H9 (cell line): ENCODE results near the gene UBE2D1. TPM values are rescaled to one million over a fixed set of nuclear protein-coding genes. Genes with fewer than 3 reads are reported as not detected.

Source experiments
- DNase-seq: peaks from one replicate; pipeline ENCODE4 v3.0.0-alpha.2; 2017
- H2AFZ ChIP-seq: one replicate; pipeline ENCODE4 v1.6.1; 2013; ENCODE audit warnings: mild to moderate bottlenecking, low read length, control low read depth, moderate library complexity
- H2AK5ac ChIP-seq: 2 replicates; pipeline ENCODE4 v1.6.1; 2013; ENCODE audit warnings: low read length, control low read depth, mixed read lengths; ENCODE audit not compliant: insufficient read length
- H2BK120ac ChIP-seq: one replicate; pipeline ENCODE4 v1.6.1; 2013; ENCODE audit warnings: low read depth, mild to moderate bottlenecking, low read length, control low read depth, inconsistent platforms; ENCODE audit not compliant: poor library complexity, severe bottlenecking
- H2BK12ac ChIP-seq: 2 replicates; pipeline ENCODE4 v1.6.1; 2013; ENCODE audit warnings: low read length, control low read depth, mixed read lengths, low read depth; ENCODE audit not compliant: insufficient read length
- H2BK15ac ChIP-seq: 2 replicates; pipeline ENCODE4 v1.6.1; 2013; ENCODE audit warnings: low read depth, low read length, control low read depth
- H2BK20ac ChIP-seq: one replicate; pipeline ENCODE4 v1.6.1; 2013; ENCODE audit warnings: low read depth, mild to moderate bottlenecking, low read length, control low read depth, inconsistent platforms; ENCODE audit not compliant: poor library complexity, severe bottlenecking
- H2BK5ac ChIP-seq: 2 replicates; pipeline ENCODE4 v1.6.1; 2013; ENCODE audit warnings: low read length, control low read depth, mixed read lengths; ENCODE audit not compliant: insufficient read length
- H3K14ac ChIP-seq: 2 replicates; pipeline ENCODE4 v1.6.1; 2013; ENCODE audit warnings: low read length, control low read depth; ENCODE audit not compliant: insufficient read depth
- H3K18ac ChIP-seq: 2 replicates; pipeline ENCODE4 v1.6.1; 2013; ENCODE audit warnings: low read depth, mild to moderate bottlenecking, mixed read lengths, low read length, control low read depth; ENCODE audit not compliant: insufficient read length
- H3K23ac ChIP-seq: 2 replicates; pipeline ENCODE4 v1.6.1; 2013; ENCODE audit warnings: low read length, control low read depth, mixed read lengths, low read depth; ENCODE audit not compliant: insufficient read length
- H3K23me2 ChIP-seq: 2 replicates; pipeline ENCODE4 v1.6.1; 2013; ENCODE audit warnings: low read depth, mild to moderate bottlenecking, mixed read lengths, low read length, control low read depth; ENCODE audit not compliant: insufficient read length, poor library complexity, severe bottlenecking
- H3K27ac ChIP-seq: 2 replicates; pipeline ENCODE4 v1.5.1; 2013; ENCODE audit warnings: low read length, control low read depth, mixed read lengths, low read depth; ENCODE audit not compliant: insufficient read length
- H3K27me3 ChIP-seq: 2 replicates; pipeline ENCODE4 v1.6.1; 2013; ENCODE audit warnings: low read length, control low read depth, inconsistent platforms; ENCODE audit not compliant: insufficient read depth
- H3K4ac ChIP-seq: 2 replicates; pipeline ENCODE4 v1.6.1; 2013; ENCODE audit warnings: low read depth, mild to moderate bottlenecking, control low read depth, inconsistent platforms, low read length, moderate library complexity
- H3K4me1 ChIP-seq: 2 replicates; pipeline ENCODE4 v1.6.1; 2013; ENCODE audit warnings: low read length, control low read depth, inconsistent platforms; ENCODE audit not compliant: insufficient read depth
- H3K4me2 ChIP-seq: 2 replicates; pipeline ENCODE4 v1.6.1; 2013; ENCODE audit warnings: low read length, control low read depth, mixed read lengths; ENCODE audit not compliant: insufficient read length, insufficient read depth
- H3K56ac ChIP-seq: 2 replicates; pipeline ENCODE4 v1.6.1; 2013; ENCODE audit warnings: low read depth, mild to moderate bottlenecking, mixed read lengths, low read length, control low read depth; ENCODE audit not compliant: insufficient read length
- H3K79me1 ChIP-seq: 2 replicates; pipeline ENCODE4 v1.6.1; 2013; ENCODE audit warnings: low read depth, mild to moderate bottlenecking, moderate library complexity, low read length, control low read depth, inconsistent platforms; ENCODE audit not compliant: insufficient read depth, poor library complexity, severe bottlenecking
- H3K79me2 ChIP-seq: 2 replicates; pipeline ENCODE4 v1.6.1; 2013; ENCODE audit warnings: low read length, control low read depth, inconsistent platforms; ENCODE audit not compliant: insufficient read depth
- H3K9ac ChIP-seq: 2 replicates; pipeline ENCODE4 v1.6.1; 2013; ENCODE audit warnings: low read length, control low read depth, mixed read lengths; ENCODE audit not compliant: insufficient read length; ENCODE audit errors: extremely low read depth
- H3K9me3 ChIP-seq: one replicate; pipeline ENCODE4 v1.6.1; 2013; ENCODE audit warnings: low read depth, low read length, inconsistent platforms; ENCODE audit not compliant: control insufficient read depth
- H3T11ph ChIP-seq: one replicate; pipeline ENCODE4 v1.6.1; 2013; ENCODE audit warnings: mild to moderate bottlenecking, low read length, control low read depth, inconsistent platforms
- H4K20me1 ChIP-seq: one replicate; pipeline ENCODE4 v1.6.1; 2013; ENCODE audit not compliant: control insufficient read depth, insufficient read length, insufficient read depth
- H4K5ac ChIP-seq: 2 replicates; pipeline ENCODE4 v1.6.1; 2013; ENCODE audit warnings: low read depth, mild to moderate bottlenecking, mixed read lengths, low read length, control low read depth; ENCODE audit not compliant: insufficient read length
- H4K8ac ChIP-seq: replicated peaks from 2 replicates; pipeline ENCODE4 v1.6.1; 2013; ENCODE audit warnings: low read length, control low read depth, mixed read lengths, low read depth; ENCODE audit not compliant: insufficient read length
- H4K91ac ChIP-seq: 2 replicates; pipeline ENCODE4 v1.6.1; 2013; ENCODE audit warnings: low read depth, mild to moderate bottlenecking, moderate library complexity, mixed read lengths, low read length, control low read depth; ENCODE audit not compliant: insufficient read length
- H3K27ac Mint-ChIP-seq, 3 experiments: 2 replicates in 2 of 3; 3 replicates in 1 of 3; pipeline ENCODE4 v1.8.0; 2020 to 2021; ENCODE audit warnings: mixed read lengths in 3 of 3, mild to moderate bottlenecking in 1 of 3, moderate library complexity in 1 of 3
- H3K27me3 Mint-ChIP-seq: 2 replicates; pipeline ENCODE4 v1.8.0; 2021; ENCODE audit warnings: low read depth, mild to moderate bottlenecking, moderate library complexity, mixed read lengths
- H3K36me3 Mint-ChIP-seq, 3 experiments: 2 replicates in 2 of 3; 3 replicates in 1 of 3; pipeline ENCODE4 v1.8.0; 2020 to 2021; ENCODE audit warnings: low read depth in 3 of 3, mixed read lengths in 3 of 3; ENCODE audit not compliant: insufficient read depth in 1 of 3
- H3K4me1 Mint-ChIP-seq, 2 experiments: 2 replicates each; pipeline ENCODE4 v1.8.0; 2020; ENCODE audit warnings: mixed read lengths in 2 of 2
- H3K4me3 Mint-ChIP-seq, 2 experiments: 2 replicates in 1 of 2; 3 replicates in 1 of 2; pipeline ENCODE4 v1.8.0; 2020 to 2021; ENCODE audit warnings: mild to moderate bottlenecking in 2 of 2, mixed read lengths in 2 of 2, moderate library complexity in 1 of 2
- H3K9me3 Mint-ChIP-seq, 2 experiments: 2 replicates in 1 of 2; 3 replicates in 1 of 2; pipeline ENCODE4 v1.8.0; 2020; ENCODE audit warnings: mild to moderate bottlenecking in 2 of 2, mixed read lengths in 2 of 2, moderate library complexity in 1 of 2
- WGBS: extraction: QIAGEN DNeasy Blood & Tissue Kit; methylation state at CpG from one replicate; pipeline ENCODE4 v1.1.7; 2013; ENCODE audit warnings: missing lambda C conversion rate, low lambda C conversion rate, mixed read lengths; ENCODE audit not compliant: insufficient read length; ENCODE audit errors: extremely low coverage; 5-methylcytosine and 5-hydroxymethylcytosine counted together
- total RNA-seq: library from RNA; stranded (reverse); gene quantifications from 2 replicates; pipeline ENCODE4 v1.2.1, GENCODE V29; 2021
- TF ChIP-seq, protein P1 (sequence below): fragments of 200-600 bp; sonication (generic); conservative IDR thresholded peaks from 3 replicates; pipeline ENCODE4 v1.8.0; 2021; ENCODE audit warnings: antibody characterized with exemption, mild to moderate bottlenecking

Gene UBE2D1
- total RNA-seq, 1 experiment from 2014 or later = 26.8 TPM

DNA sequence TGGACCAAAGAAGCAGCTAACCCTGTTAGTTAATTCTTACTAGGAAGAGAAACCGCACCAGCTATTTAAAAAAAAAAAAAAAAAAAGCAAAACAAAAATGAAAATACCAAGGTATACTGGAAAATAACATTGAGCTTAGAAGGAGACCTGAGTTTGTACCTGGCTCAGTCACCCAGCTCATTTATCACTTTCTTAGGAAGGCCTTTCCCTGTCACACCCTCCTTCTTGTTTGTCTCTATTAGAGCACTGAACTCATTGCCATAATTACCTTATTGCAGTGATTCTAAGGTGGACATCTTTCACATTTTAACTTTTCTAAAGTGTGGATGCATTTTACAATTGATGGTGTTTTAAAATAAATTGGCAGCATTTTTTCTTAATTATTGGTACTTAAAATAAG is 24.1 kb downstream of the UBE2D1 start:
- H2BK5ac ChIP-seq = no peak overlapping the region
- H3K4me1 ChIP-seq = no peaks in the 10 kb centered on the region; the same call in 1 of the 2 replicates
- H2BK12ac ChIP-seq = no peak overlapping the region
- H3K4ac ChIP-seq = no peak overlapping the region
- Mint-ChIP-seq H3K4me1 (peaks cover 0 to 11% of the 10 kb centered on the region in 2 experiments; a peak in 2 of 4 replicates), H3K27me3 (no peaks in the 10 kb centered on the region), H3K4me3 (no peak overlapping the region), H3K36me3 (peaks cover 0 to 3% (median 0%) of the 10 kb centered on the region in 3 experiments; a peak in 1 of 7 replicates), H3K9me3 (no peaks in the 10 kb centered on the region), H3K27ac (no peak overlapping the region)
- no peak overlapping the region for H3T11ph ChIP-seq
- H2BK120ac ChIP-seq = no peak overlapping the region
- H3K27ac ChIP-seq = no peak overlapping the region
- no peaks in the 10 kb centered on the region for H4K20me1 ChIP-seq
- H3K23ac ChIP-seq = no peak overlapping the region
- H3K79me2 ChIP-seq = no peaks in the 10 kb centered on the region
- H2AK5ac ChIP-seq = no peak overlapping the region
- no peak overlapping the region for H3K14ac ChIP-seq
- no peak overlapping the region for H3K9ac ChIP-seq
- TF ChIP-seq, protein P1, sequence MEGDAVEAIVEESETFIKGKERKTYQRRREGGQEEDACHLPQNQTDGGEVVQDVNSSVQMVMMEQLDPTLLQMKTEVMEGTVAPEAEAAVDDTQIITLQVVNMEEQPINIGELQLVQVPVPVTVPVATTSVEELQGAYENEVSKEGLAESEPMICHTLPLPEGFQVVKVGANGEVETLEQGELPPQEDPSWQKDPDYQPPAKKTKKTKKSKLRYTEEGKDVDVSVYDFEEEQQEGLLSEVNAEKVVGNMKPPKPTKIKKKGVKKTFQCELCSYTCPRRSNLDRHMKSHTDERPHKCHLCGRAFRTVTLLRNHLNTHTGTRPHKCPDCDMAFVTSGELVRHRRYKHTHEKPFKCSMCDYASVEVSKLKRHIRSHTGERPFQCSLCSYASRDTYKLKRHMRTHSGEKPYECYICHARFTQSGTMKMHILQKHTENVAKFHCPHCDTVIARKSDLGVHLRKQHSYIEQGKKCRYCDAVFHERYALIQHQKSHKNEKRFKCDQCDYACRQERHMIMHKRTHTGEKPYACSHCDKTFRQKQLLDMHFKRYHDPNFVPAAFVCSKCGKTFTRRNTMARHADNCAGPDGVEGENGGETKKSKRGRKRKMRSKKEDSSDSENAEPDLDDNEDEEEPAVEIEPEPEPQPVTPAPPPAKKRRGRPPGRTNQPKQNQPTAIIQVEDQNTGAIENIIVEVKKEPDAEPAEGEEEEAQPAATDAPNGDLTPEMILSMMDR = no peak
- H4K91ac ChIP-seq = no peak overlapping the region
- no peak overlapping the region for H4K8ac ChIP-seq
- H2AFZ ChIP-seq = no peak overlapping the region
- no CpG with 5 or more reads among the region's 1 CpG for WGBS
- H3K23me2 ChIP-seq = no peaks in the 10 kb centered on the region
- DNase-seq = no peak
- H3K18ac ChIP-seq = no peak overlapping the region
- H2BK15ac ChIP-seq = no peak overlapping the region
- H3K9me3 ChIP-seq = no peaks in the 10 kb centered on the region
- no peak overlapping the region for H3K4me2 ChIP-seq
- no peak overlapping the region for H3K56ac ChIP-seq
- no peak overlapping the region for H4K5ac ChIP-seq
- no peaks in the 10 kb centered on the region for H3K27me3 ChIP-seq
- H3K79me1 ChIP-seq = no peaks in the 10 kb centered on the region
- no peak overlapping the region for H2BK20ac ChIP-seq
